Measurements from ENCODE around the gene TRIO.

Gene TRIO

DNA sequence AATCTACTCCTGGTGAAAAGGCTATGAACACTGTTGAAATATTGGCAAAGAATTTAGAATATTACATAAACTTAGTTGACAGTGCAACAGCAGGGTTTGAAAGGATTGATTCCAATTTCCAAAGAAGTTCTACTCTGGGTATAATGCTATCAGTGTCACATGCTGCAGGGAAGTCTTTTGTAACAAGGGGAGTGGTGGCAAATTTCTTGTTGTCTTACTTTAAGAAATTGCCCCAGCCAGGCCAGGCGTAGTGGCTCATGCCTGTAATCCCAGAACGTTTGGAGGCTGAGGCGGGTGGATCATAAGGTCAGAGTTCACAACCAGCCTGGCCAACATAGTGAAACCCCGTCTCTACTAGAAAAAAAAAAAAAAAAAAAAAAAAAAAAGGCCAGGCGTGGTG is 352.2 kb downstream of the TRIO start:
- H2BK120ac ChIP-seq (ENCODE audit: low read depth, low read length), result no peak overlapping the region
- peaks cover 15% of the 10 kb centered on the region for H3K36me3 ChIP-seq (ENCODE audit: control insufficient read depth, insufficient read depth, low read length)
- H2AK5ac ChIP-seq (ENCODE audit: low read length), result no peak overlapping the region
- no peak overlapping the region for H3K4ac ChIP-seq (ENCODE audit: low read depth, low read length)
- H3K27me3 ChIP-seq (ENCODE audit: insufficient read depth, low read length, poor library complexity), result no peaks in the 10 kb centered on the region
- no peak overlapping the region for H3K4me2 ChIP-seq (ENCODE audit: low read length)
- no peak overlapping the region for H2BK5ac ChIP-seq (ENCODE audit: low read length)
- no peaks in the 10 kb centered on the region for H3K79me2 ChIP-seq (ENCODE audit: control insufficient read depth, insufficient read depth, low read length)
- no peak overlapping the region for H3K9ac ChIP-seq (ENCODE audit: low read length)
- no CpG with 5 or more reads among the region's 5 CpGs for WGBS (ENCODE audit: extremely low coverage, insufficient coverage, low lambda C conversion rate)
- no peak overlapping the region for H3K56ac ChIP-seq (ENCODE audit: low read length)
- no peak overlapping the region for H3K27ac ChIP-seq (ENCODE audit: low read depth, low read length)
- no peak overlapping the region for H4K8ac ChIP-seq (ENCODE audit: low read depth, low read length)
- H3K4me3 ChIP-seq (ENCODE audit: low read length), result no peak overlapping the region
- no peaks in the 10 kb centered on the region for H3K79me1 ChIP-seq (ENCODE audit: low read length)
- no peak overlapping the region for H2BK15ac ChIP-seq (replicated peaks; ENCODE audit: low read depth)
- no peak overlapping the region for H3K23ac ChIP-seq (ENCODE audit: low read length)
- no peak for DNase-seq
- no peak overlapping the region for H3K18ac ChIP-seq (ENCODE audit: low read length)
- no peak overlapping the region for H4K5ac ChIP-seq (ENCODE audit: low read length)
- H3K4me1 ChIP-seq (ENCODE audit: control insufficient read depth, low read depth, low read length), result no peaks in the 10 kb centered on the region

DNA sequence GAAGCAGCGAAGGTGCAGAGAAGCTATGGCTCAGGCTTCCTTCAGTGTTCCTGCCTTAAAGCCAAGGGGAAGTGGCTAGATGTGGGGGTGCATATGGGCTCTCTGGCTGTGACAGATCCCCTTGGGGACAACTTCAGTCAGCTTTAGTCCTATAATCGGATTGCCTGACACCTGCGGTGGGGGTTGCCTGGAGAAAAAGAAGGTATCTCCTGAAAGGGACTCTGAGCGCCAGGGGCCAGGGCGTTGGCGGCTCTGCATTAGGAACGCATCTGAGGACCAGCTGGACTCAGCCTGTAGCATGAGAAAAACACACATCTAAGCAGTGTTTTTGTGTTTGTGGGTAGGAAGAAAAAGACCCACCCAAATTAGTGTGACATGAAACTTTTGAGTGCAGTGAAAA is 354.2 kb downstream of the TRIO start:
- H3K36me3 ChIP-seq (ENCODE audit: control insufficient read depth, insufficient read depth, low read length), result peaks cover 13% of the 10 kb centered on the region

DNA sequence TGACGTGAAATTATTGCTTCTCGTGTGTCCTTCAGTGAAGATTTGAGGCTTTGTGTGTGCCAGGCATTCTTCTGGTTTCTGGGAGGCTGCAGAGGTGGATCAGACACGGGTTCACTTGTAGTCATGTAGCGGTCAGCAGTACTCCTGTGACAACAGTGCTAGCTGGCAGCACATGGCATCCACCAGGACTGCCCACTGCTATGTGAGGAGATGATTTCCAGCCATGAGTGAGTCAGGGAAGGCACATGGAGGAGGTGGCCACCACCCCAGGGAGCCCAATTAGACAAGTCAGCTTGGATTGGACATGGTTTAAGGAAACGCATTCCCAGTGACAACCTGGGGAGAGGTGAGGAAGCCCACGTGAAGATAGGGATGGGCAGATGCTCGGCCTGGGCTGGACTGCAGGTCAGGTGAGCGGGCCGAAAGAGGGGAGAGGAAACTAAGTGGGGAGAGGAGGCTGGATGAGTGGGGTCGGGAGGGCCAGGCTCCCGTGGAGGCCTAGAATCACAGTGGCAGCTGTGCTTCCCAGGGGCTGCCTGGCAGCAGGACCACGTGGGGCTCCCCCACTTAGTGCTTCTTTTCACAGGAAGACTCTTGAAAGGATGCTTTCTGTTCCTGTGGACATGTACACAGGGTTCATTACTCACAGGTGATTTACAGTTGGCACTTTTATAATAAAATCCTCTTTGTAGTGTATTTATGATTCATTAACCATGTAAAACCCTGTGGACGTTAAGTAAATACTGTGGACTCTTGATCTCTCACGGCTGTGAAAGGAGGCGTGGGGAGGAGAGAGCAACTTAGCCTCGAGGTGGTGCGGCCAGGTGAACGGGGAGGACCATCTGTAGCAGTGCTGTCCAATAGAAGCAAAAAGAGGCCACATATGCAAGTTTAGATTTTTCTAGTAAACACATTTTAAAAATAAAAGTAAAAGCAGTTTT is 358.5 kb downstream of the TRIO start:
- Histone ChIP-seq H3K27me3 (ENCODE audit: insufficient read depth, low read length, poor library complexity) (no peaks in the 10 kb centered on the region), H2BK120ac (ENCODE audit: low read depth, low read length) (no peak overlapping the region), H4K8ac (ENCODE audit: low read depth, low read length) (no peak overlapping the region), H3K79me2 (ENCODE audit: control insufficient read depth, insufficient read depth, low read length) (no peaks in the 10 kb centered on the region), H3K9ac (ENCODE audit: low read length) (no peak overlapping the region), H3K18ac (ENCODE audit: low read length) (no peak overlapping the region), H3K79me1 (ENCODE audit: low read length) (no peaks in the 10 kb centered on the region), H3K23ac (ENCODE audit: low read length) (no peak overlapping the region), H2AK5ac (ENCODE audit: low read length) (no peak overlapping the region), H3K4me3 (ENCODE audit: low read length) (no peak overlapping the region), H3K56ac (ENCODE audit: low read length) (no peak overlapping the region), H3K27ac (ENCODE audit: low read depth, low read length) (no peak overlapping the region), H2BK5ac (ENCODE audit: low read length) (no peak overlapping the region), H3K4ac (ENCODE audit: low read depth, low read length) (no peak overlapping the region), H3K4me1 (ENCODE audit: control insufficient read depth, low read depth, low read length) (no peaks in the 10 kb centered on the region), H3K36me3 (ENCODE audit: control insufficient read depth, insufficient read depth, low read length) (peaks cover 10% of the 10 kb centered on the region), H2BK15ac (replicated peaks; ENCODE audit: low read depth) (no peak overlapping the region), H3K4me2 (ENCODE audit: low read length) (no peak overlapping the region), H4K5ac (ENCODE audit: low read length) (no peak overlapping the region)
- WGBS (ENCODE audit: extremely low coverage, insufficient coverage, low lambda C conversion rate), result no CpG with 5 or more reads among the region's 18 CpGs
- no peak for DNase-seq

More for the DNA sequence above, 354.2 kb downstream of the TRIO start:
- no peak overlapping the region for H3K18ac ChIP-seq (ENCODE audit: low read length)
- H3K27me3 ChIP-seq (ENCODE audit: insufficient read depth, low read length, poor library complexity), result no peaks in the 10 kb centered on the region
- no CpG with 5 or more reads among the region's 7 CpGs for WGBS (ENCODE audit: extremely low coverage, insufficient coverage, low lambda C conversion rate)
- H3K27ac ChIP-seq (ENCODE audit: low read depth, low read length), result no peak overlapping the region
- no peak overlapping the region for H3K56ac ChIP-seq (ENCODE audit: low read length)
- no peaks in the 10 kb centered on the region for H3K79me2 ChIP-seq (ENCODE audit: control insufficient read depth, insufficient read depth, low read length)
- no peak overlapping the region for H4K5ac ChIP-seq (ENCODE audit: low read length)
- H3K9ac ChIP-seq (ENCODE audit: low read length), result no peak overlapping the region
- no peak overlapping the region for H2BK15ac ChIP-seq (replicated peaks; ENCODE audit: low read depth)
- no peak overlapping the region for H2BK120ac ChIP-seq (ENCODE audit: low read depth, low read length)
- no peak overlapping the region for H3K4me2 ChIP-seq (ENCODE audit: low read length)
- DNase-seq, result no peak
- no peak overlapping the region for H3K23ac ChIP-seq (ENCODE audit: low read length)
- no peaks in the 10 kb centered on the region for H3K79me1 ChIP-seq (ENCODE audit: low read length)
- H3K4me1 ChIP-seq (ENCODE audit: control insufficient read depth, low read depth, low read length), result no peaks in the 10 kb centered on the region
- no peak overlapping the region for H2AK5ac ChIP-seq (ENCODE audit: low read length)
- no peak overlapping the region for H2BK5ac ChIP-seq (ENCODE audit: low read length)
- no peak overlapping the region for H3K4me3 ChIP-seq (ENCODE audit: low read length)
- no peak overlapping the region for H4K8ac ChIP-seq (ENCODE audit: low read depth, low read length)
- no peak overlapping the region for H3K4ac ChIP-seq (ENCODE audit: low read depth, low read length)

GRCh38 chr5:14502294-14502690 is 359.1 kb downstream of the TRIO start:
- no peak overlapping the region for H4K8ac ChIP-seq (ENCODE audit: low read depth, low read length)
- H3K23ac ChIP-seq (ENCODE audit: low read length), result no peak overlapping the region
- no peak overlapping the region for H2AK5ac ChIP-seq (ENCODE audit: low read length)
- H4K5ac ChIP-seq (ENCODE audit: low read length), result no peak overlapping the region
- H3K27ac ChIP-seq (ENCODE audit: low read depth, low read length), result no peak overlapping the region
- H3K79me2 ChIP-seq (ENCODE audit: control insufficient read depth, insufficient read depth, low read length), result no peaks in the 10 kb centered on the region
- H3K79me1 ChIP-seq (ENCODE audit: low read length), result no peaks in the 10 kb centered on the region
- no peak overlapping the region for H3K56ac ChIP-seq (ENCODE audit: low read length)
- no peak overlapping the region for H2BK15ac ChIP-seq (replicated peaks; ENCODE audit: low read depth)
- no peak overlapping the region for H3K18ac ChIP-seq (ENCODE audit: low read length)
- no peak for DNase-seq
- no peaks in the 10 kb centered on the region for H3K27me3 ChIP-seq (ENCODE audit: insufficient read depth, low read length, poor library complexity)
- no peak overlapping the region for H2BK5ac ChIP-seq (ENCODE audit: low read length)
- H3K4ac ChIP-seq (ENCODE audit: low read depth, low read length), result no peak overlapping the region
- H3K9ac ChIP-seq (ENCODE audit: low read length), result no peak overlapping the region
- no peaks in the 10 kb centered on the region for H3K4me1 ChIP-seq (ENCODE audit: control insufficient read depth, low read depth, low read length)
- no peak overlapping the region for H2BK120ac ChIP-seq (ENCODE audit: low read depth, low read length)
- no peak overlapping the region for H3K4me3 ChIP-seq (ENCODE audit: low read length)
- peaks cover 10% of the 10 kb centered on the region for H3K36me3 ChIP-seq (ENCODE audit: control insufficient read depth, insufficient read depth, low read length)
- WGBS (ENCODE audit: extremely low coverage, insufficient coverage, low lambda C conversion rate), result no CpG with 5 or more reads among the region's 10 CpGs
- H3K4me2 ChIP-seq (ENCODE audit: low read length), result no peak overlapping the region

DNA sequence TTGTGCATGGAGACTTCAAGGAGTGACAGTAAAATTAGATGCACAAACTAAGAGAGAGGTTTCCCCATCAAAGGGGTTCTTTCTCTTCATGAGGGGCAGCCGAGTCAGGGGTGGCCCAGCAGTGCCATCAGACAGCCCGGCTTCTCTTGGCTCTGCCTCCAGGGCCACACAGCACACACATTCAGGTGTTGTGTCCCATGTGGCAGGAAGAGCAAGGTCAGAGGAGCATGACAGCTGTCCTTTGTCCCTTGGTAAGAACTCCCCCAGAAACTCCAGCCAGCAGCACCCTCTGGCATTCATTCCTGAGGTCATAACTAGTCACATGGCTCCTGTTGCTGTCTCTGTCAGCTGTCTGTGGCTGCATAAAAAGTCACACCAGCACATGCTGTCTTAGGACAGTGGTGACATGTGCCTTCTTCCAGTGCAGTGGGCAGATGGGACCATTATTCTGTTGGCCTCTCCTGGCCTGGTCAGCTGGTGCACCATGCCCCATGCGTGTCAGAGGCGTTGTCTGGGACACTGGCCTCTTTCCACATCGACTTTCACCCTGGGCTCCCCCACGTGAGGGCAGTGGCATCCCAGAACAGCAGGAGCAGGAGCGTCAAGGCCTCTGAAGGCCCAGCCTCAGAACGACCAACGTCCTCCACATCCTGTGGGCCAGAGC is 360.0 kb downstream of the TRIO start:
- H4K8ac ChIP-seq (ENCODE audit: low read depth, low read length), result no peak overlapping the region
- H3K27me3 ChIP-seq (ENCODE audit: insufficient read depth, low read length, poor library complexity), result no peaks in the 10 kb centered on the region
- H2AK5ac ChIP-seq (ENCODE audit: low read length), result no peak overlapping the region
- no peak overlapping the region for H3K4ac ChIP-seq (ENCODE audit: low read depth, low read length)
- H3K56ac ChIP-seq (ENCODE audit: low read length), result no peak overlapping the region
- H3K27ac ChIP-seq (ENCODE audit: low read depth, low read length), result no peak overlapping the region
- no peaks in the 10 kb centered on the region for H3K4me1 ChIP-seq (ENCODE audit: control insufficient read depth, low read depth, low read length)
- H3K4me2 ChIP-seq (ENCODE audit: low read length), result no peak overlapping the region
- H4K5ac ChIP-seq (ENCODE audit: low read length), result no peak overlapping the region
- H2BK120ac ChIP-seq (ENCODE audit: low read depth, low read length), result no peak overlapping the region
- no peak for DNase-seq
- H3K79me1 ChIP-seq (ENCODE audit: low read length), result no peaks in the 10 kb centered on the region
- no peak overlapping the region for H2BK15ac ChIP-seq (replicated peaks; ENCODE audit: low read depth)
- no CpG with 5 or more reads among the region's 9 CpGs for WGBS (ENCODE audit: extremely low coverage, insufficient coverage, low lambda C conversion rate)
- H3K23ac ChIP-seq (ENCODE audit: low read length), result no peak overlapping the region
- peaks cover 13% of the 10 kb centered on the region for H3K36me3 ChIP-seq (ENCODE audit: control insufficient read depth, insufficient read depth, low read length)
- H3K18ac ChIP-seq (ENCODE audit: low read length), result no peak overlapping the region
- H3K79me2 ChIP-seq (ENCODE audit: control insufficient read depth, insufficient read depth, low read length), result no peaks in the 10 kb centered on the region
- H3K4me3 ChIP-seq (ENCODE audit: low read length), result no peak overlapping the region
- H3K9ac ChIP-seq (ENCODE audit: low read length), result no peak overlapping the region
- no peak overlapping the region for H2BK5ac ChIP-seq (ENCODE audit: low read length)
